ENCODE results near the gene PUM2.
"Not testable (repeated sequence)": the region's sequence is repeated elsewhere in the genome, so short reads cannot be mapped to it uniquely, and the experiment has no call there.

Gene PUM2

GRCh38 chr2:20282916-20283592 is 67.6 kb downstream of the PUM2 start:
- no peak for DNase-seq

- DNase-seq, result no peak
Measured at GRCh38 chr2:20281876-20282275, 68.8 kb downstream of the PUM2 start.

- no peak for DNase-seq
Measured at GRCh38 chr2:20273042-20273441, 77.6 kb downstream of the PUM2 start.

GRCh38 chr2:20268317-20268716 is 82.3 kb downstream of the PUM2 start:
- not testable (repeated sequence) for DNase-seq

- no peak for DNase-seq
Measured at GRCh38 chr2:20267529-20267928, 83.1 kb downstream of the PUM2 start.

GRCh38 chr2:20264629-20265028 is 86.0 kb downstream of the PUM2 start:
- DNase-seq, result no peak

GRCh38 chr2:20257411-20257810 is 93.2 kb downstream of the PUM2 start:
- DNase-seq, result no peak

- no peak for DNase-seq
Measured at GRCh38 chr2:20254731-20255130, 95.9 kb downstream of the PUM2 start.

- DNase-seq, result no peak
Measured at GRCh38 chr2:20250436-20250835, 100.2 kb downstream of the PUM2 start.

GRCh38 chr2:20249170-20249569 is 101.5 kb downstream of the PUM2 start:
- no peak for DNase-seq

GRCh38 chr2:20247084-20247483 is 103.6 kb downstream of the PUM2 start:
- DNase-seq, result no peak

- DNase-seq, result not testable (repeated sequence)
Measured at GRCh38 chr2:20243637-20244036, 107.0 kb downstream of the PUM2 start.

- no peak for DNase-seq
Measured at GRCh38 chr2:20242727-20243377, 107.8 kb downstream of the PUM2 start.

GRCh38 chr2:20241973-20242726 is 108.5 kb downstream of the PUM2 start:
- DNase-seq, result no peak

GRCh38 chr2:20240291-20240690 is 110.4 kb downstream of the PUM2 start:
- not testable (repeated sequence) for DNase-seq

- no peak for DNase-seq
Measured at GRCh38 chr2:20236496-20236895, 114.1 kb downstream of the PUM2 start.

GRCh38 chr2:20235655-20236305 is 114.9 kb downstream of the PUM2 start:
- DNase-seq, result no peak

- DNase-seq, result not testable (repeated sequence)
Measured at GRCh38 chr2:20234597-20234996, 116.0 kb downstream of the PUM2 start.

GRCh38 chr2:20232837-20233207 is 117.8 kb downstream of the PUM2 start:
- DNase-seq, result no peak

GRCh38 chr2:20231598-20232026 is 119.0 kb downstream of the PUM2 start:
- no peak for DNase-seq

GRCh38 chr2:20231159-20231558 is 119.5 kb downstream of the PUM2 start:
- DNase-seq, result no peak

- no peak for DNase-seq
Measured at GRCh38 chr2:20230114-20230425, 120.6 kb downstream of the PUM2 start.

- DNase-seq, result no peak
Measured at GRCh38 chr2:20229322-20230113, 121.1 kb downstream of the PUM2 start.

All from GDM1 (cell line).